Small intestine (tissue), 7 donors: ENCODE data around the gene MORN1. TPM values are rescaled to one million over a fixed set of nuclear protein-coding genes. Genes with fewer than 3 reads are reported as not detected.

Source experiments
- DNase-seq, 2 donors: peaks; one replicate each; pipeline versions ENCODE4 v3.0.0 to v3.0.0-alpha.2; 2013
- FAIRE-seq: peaks from 2 replicates; lab custom pipeline; 2012; peaks lifted over from hg19 to GRCh38; lab: Jason Lieb, UNC
- H3K27ac ChIP-seq, 3 donors: one replicate each; pipeline ENCODE4 v1.5.1; 2013; ENCODE audit warnings: low read length in 2 of 3, mild to moderate bottlenecking in 2 of 3, control low read depth in 1 of 3, inconsistent platforms in 1 of 3, low read depth in 1 of 3, moderate library complexity in 1 of 3
- H3K27me3 ChIP-seq, 3 donors: one replicate each; pipeline ENCODE4 v1.6.1; 2013; ENCODE audit warnings: low read length in 3 of 3, inconsistent platforms in 1 of 3; ENCODE audit not compliant: control insufficient read depth in 3 of 3, insufficient read depth in 3 of 3
- H3K36me3 ChIP-seq, 3 donors: one replicate each; pipeline ENCODE4 v1.6.1; 2013; ENCODE audit warnings: low read length in 3 of 3, inconsistent platforms in 1 of 3, low read depth in 1 of 3, mild to moderate bottlenecking in 1 of 3, moderate library complexity in 1 of 3; ENCODE audit not compliant: control insufficient read depth in 3 of 3, insufficient read depth in 2 of 3
- H3K4me1 ChIP-seq, 3 donors: one replicate each; pipeline ENCODE4 v1.6.1; 2013; ENCODE audit warnings: low read length in 2 of 3, inconsistent platforms in 1 of 3, low read depth in 1 of 3, mild to moderate bottlenecking in 1 of 3, moderate library complexity in 1 of 3; ENCODE audit not compliant: control insufficient read depth in 3 of 3, insufficient read depth in 2 of 3
- H3K4me3 ChIP-seq, 3 donors: one replicate each; pipeline ENCODE4 v1.5.1; 2013; ENCODE audit warnings: low read length in 3 of 3, control low read depth in 1 of 3, inconsistent platforms in 1 of 3, low read depth in 1 of 3, mild to moderate bottlenecking in 1 of 3, moderate library complexity in 1 of 3
- H3K9me3 ChIP-seq, 2 donors: one replicate each; pipeline ENCODE4 v1.6.1; 2013; ENCODE audit warnings: low read depth in 1 of 2, low read length in 1 of 2; ENCODE audit not compliant: control insufficient read depth in 2 of 2, insufficient read depth in 1 of 2
- WGBS, 3 donors: extraction: QIAGEN DNeasy Blood & Tissue Kit; methylation state at CpG; one replicate each; pipeline ENCODE4 v1.1.7; 2013; 5-methylcytosine and 5-hydroxymethylcytosine counted together
- polyA plus RNA-seq, 4 donors: library from polyadenylated mRNA; stranded (reverse) in 3 of 4; unstranded in 1 of 4; fragments of 200-250 nt in 3 of 4; fragments of 120-200 nt in 1 of 4; gene quantifications; one replicate each; pipeline versions ENCODE4 v1.2.1 to v1.2.3, GENCODE V29; 2013
- donor health status: healthy with polysubstance abuse.
- donor health status: control.
- donor health status: control.
- donor health status: Bipolar disorder and iron deficiency.
- donor health status: healthy.

Gene MORN1
- polyA plus RNA-seq, 4 donors = 1.1 to 10.6 (median 2.8) TPM

- 78 to 88% (median 82%) methylated on average over 11 of the region's 11 CpGs for WGBS, 3 donors
Measured at GRCh38 chr1:2360588-2361364, 30.6 kb downstream of the MORN1 start.

GRCh38 chr1:2358651-2359640 lies 32.4 kb downstream of the MORN1 start:
- Histone ChIP-seq H3K4me3 (no peak overlapping the region), H3K36me3 (peaks cover 0 to 14% (median 0%) of the 10 kb centered on the region in 3 donors), H3K27ac (no peak overlapping the region), H3K27me3 (no peaks in the 10 kb centered on the region), H3K4me1 (no peaks in the 10 kb centered on the region), H3K9me3 (peaks cover 0 to 2% of the 10 kb centered on the region in 2 donors)
- WGBS, 3 donors = 84 to 90% (median 88%) methylated on average over 23 to 24 of the region's 24 CpGs
- DNase-seq = no peak
- FAIRE-seq = no peak

More at GRCh38 chr1:2360588-2361364, 30.6 kb downstream of the MORN1 start:
- FAIRE-seq (no peak), DNase-seq (no peak)
- Histone ChIP-seq H3K9me3 (peaks cover 0 to 2% of the 10 kb centered on the region in 2 donors), H3K36me3 (peaks cover 0 to 14% (median 0%) of the 10 kb centered on the region in 3 donors), H3K27ac (no peak overlapping the region), H3K4me1 (no peaks in the 10 kb centered on the region), H3K4me3 (no peak overlapping the region), H3K27me3 (no peaks in the 10 kb centered on the region)

GRCh38 chr1:2358072-2358471 lies 33.3 kb downstream of the MORN1 start:
- Histone ChIP-seq H3K4me3 (no peak overlapping the region), H3K27ac (no peak overlapping the region), H3K27me3 (no peaks in the 10 kb centered on the region), H3K4me1 (no peaks in the 10 kb centered on the region), H3K9me3 (no peaks in the 10 kb centered on the region), H3K36me3 (peaks cover 0 to 14% (median 0%) of the 10 kb centered on the region in 3 donors)
- WGBS, 3 donors = 88 to 93% (median 89%) methylated on average over 13 of the region's 13 CpGs
- DNase-seq (no peak), FAIRE-seq (no peak)

GRCh38 chr1:2356911-2357845 lies 34.2 kb downstream of the MORN1 start:
- Histone ChIP-seq H3K4me3 (no peak overlapping the region), H3K36me3 (peaks cover 0 to 14% (median 0%) of the 10 kb centered on the region in 3 donors), H3K27ac (no peak overlapping the region), H3K9me3 (no peaks in the 10 kb centered on the region), H3K4me1 (no peaks in the 10 kb centered on the region), H3K27me3 (no peaks in the 10 kb centered on the region)
- DNase-seq (no peak), FAIRE-seq (no peak)
- 88 to 90% (median 89%) methylated on average over 32 to 37 of the region's 37 CpGs for WGBS, 3 donors

GRCh38 chr1:2356401-2356800 lies 35.0 kb downstream of the MORN1 start:
- Histone ChIP-seq H3K9me3 (no peaks in the 10 kb centered on the region), H3K27me3 (no peaks in the 10 kb centered on the region), H3K4me1 (no peaks in the 10 kb centered on the region), H3K27ac (no peak overlapping the region), H3K36me3 (peaks cover 0 to 14% (median 0%) of the 10 kb centered on the region in 3 donors), H3K4me3 (no peak overlapping the region)
- no peak for FAIRE-seq
- 90 to 94% (median 91%) methylated on average over 15 of the region's 15 CpGs for WGBS, 3 donors
- no peak for DNase-seq

GRCh38 chr1:2355373-2356261 lies 35.7 kb downstream of the MORN1 start:
- no peak overlapping the region for H3K27ac ChIP-seq
- WGBS, 3 donors = 84 to 92% (median 89%) methylated on average over 27 to 28 of the region's 28 CpGs
- H3K9me3 ChIP-seq = no peaks in the 10 kb centered on the region
- no peaks in the 10 kb centered on the region for H3K27me3 ChIP-seq
- peaks cover 0 to 14% (median 0%) of the 10 kb centered on the region in 3 donors for H3K36me3 ChIP-seq
- no peak for DNase-seq
- no peaks in the 10 kb centered on the region for H3K4me1 ChIP-seq
- no peak overlapping the region for H3K4me3 ChIP-seq
- FAIRE-seq = no peak
